Choroid plexus epithelial cell (primary cell): ENCODE measurements around the gene DIP2A.

Source experiments
- DNase-seq: peaks from one replicate; pipeline ENCODE4 v3.0.0-alpha.2; 2010; ENCODE audit warnings: low read depth
- H3K4me3 ChIP-seq: 2 replicates; pipeline ENCODE4 v1.5.1; 2011; ENCODE audit warnings: low read depth, mild to moderate bottlenecking, control low read depth, low read length, moderate library complexity
- TF ChIP-seq, protein P1 (sequence below): conservative IDR thresholded peaks from 2 replicates; pipeline ENCODE4 v1.5.1; 2011; ENCODE audit warnings: low read depth, mild to moderate bottlenecking, control low read depth, inconsistent platforms, low read length, moderate library complexity

DIP2A gene

DNA sequence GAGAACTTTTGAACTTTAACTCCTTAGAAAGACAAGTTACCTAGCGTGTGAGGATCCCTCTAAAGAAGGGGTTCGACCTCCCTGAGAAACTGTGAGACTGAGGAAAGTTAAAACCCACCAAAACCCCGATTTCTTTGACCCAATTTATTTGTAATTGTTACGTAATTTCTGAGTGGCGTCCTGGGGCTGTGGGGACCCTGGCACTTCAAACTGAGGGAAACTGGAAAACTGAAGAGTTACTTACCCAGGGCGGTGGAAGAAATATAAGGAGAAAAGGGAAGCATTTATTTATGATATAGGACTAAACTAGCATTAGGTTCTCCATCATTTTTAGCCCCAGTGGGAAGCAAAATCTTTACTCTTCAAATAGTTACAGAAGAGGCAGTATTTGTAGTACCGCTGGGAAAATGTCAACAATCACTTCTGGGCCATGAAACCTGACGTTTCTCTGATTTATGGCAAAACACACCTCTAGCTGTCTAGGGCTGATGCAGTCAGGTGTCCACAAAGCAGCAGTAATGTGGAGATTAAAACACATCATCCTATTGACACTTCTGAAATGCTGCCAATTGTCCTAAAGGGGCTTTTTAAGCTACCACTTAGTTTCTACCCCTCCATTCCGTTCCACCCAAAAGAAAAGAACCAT, 145.8 kb downstream of the DIP2A start:
- DNase-seq: no peak
- no peak overlapping the region for H3K4me3 ChIP-seq
- TF ChIP-seq, protein P1, sequence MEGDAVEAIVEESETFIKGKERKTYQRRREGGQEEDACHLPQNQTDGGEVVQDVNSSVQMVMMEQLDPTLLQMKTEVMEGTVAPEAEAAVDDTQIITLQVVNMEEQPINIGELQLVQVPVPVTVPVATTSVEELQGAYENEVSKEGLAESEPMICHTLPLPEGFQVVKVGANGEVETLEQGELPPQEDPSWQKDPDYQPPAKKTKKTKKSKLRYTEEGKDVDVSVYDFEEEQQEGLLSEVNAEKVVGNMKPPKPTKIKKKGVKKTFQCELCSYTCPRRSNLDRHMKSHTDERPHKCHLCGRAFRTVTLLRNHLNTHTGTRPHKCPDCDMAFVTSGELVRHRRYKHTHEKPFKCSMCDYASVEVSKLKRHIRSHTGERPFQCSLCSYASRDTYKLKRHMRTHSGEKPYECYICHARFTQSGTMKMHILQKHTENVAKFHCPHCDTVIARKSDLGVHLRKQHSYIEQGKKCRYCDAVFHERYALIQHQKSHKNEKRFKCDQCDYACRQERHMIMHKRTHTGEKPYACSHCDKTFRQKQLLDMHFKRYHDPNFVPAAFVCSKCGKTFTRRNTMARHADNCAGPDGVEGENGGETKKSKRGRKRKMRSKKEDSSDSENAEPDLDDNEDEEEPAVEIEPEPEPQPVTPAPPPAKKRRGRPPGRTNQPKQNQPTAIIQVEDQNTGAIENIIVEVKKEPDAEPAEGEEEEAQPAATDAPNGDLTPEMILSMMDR: no peak

DNA sequence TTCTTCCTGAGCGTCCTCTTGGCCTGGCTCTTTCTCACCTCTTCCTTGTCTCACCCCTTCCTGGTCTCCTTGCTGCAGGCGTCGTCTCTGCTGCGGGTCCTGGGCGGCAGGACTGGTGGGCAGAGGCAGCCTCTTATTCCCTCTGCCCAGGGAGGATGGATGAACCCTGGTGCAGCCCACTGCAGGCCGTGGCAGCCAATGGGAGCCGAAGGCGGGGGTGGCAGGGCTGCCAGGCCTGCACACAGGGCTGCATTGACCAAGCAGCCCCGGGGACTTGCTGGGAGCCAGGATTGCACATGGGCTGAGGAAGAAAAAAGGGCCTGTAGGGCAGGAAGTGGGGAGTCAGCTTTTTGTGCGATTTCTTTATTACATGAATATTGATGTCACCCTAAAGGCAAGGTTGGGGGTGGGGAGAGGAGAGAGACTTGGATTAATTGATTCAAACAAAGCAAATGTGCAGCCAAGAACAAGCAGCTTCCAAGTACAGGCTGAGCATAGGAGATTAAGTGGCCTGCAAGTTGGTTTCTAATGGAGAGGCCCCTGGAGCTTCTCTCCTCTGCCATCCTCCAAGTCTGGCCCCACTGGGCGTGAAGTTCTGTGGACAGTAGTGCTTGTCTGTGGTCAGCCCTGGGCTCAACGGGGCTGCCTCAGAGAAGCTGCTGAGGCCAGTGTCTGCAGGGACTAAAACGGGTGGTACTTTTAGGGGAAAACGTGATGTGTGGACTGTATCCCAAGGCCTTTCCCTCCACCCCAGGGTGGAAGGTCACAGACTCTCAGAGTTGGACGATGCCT, 146.5 kb downstream of the DIP2A start, which contains the start of gene S100B:
Gene S100B (minus strand): TSS at position 108 of the 792 bp plus-strand sequence. CDS start 2,667 bp downstream, outside the sequence.
- no peak within 1 kb of the TSS for H3K4me3 ChIP-seq
- TF ChIP-seq, protein P1: no peak
- DNase-seq: no peak

DNA sequence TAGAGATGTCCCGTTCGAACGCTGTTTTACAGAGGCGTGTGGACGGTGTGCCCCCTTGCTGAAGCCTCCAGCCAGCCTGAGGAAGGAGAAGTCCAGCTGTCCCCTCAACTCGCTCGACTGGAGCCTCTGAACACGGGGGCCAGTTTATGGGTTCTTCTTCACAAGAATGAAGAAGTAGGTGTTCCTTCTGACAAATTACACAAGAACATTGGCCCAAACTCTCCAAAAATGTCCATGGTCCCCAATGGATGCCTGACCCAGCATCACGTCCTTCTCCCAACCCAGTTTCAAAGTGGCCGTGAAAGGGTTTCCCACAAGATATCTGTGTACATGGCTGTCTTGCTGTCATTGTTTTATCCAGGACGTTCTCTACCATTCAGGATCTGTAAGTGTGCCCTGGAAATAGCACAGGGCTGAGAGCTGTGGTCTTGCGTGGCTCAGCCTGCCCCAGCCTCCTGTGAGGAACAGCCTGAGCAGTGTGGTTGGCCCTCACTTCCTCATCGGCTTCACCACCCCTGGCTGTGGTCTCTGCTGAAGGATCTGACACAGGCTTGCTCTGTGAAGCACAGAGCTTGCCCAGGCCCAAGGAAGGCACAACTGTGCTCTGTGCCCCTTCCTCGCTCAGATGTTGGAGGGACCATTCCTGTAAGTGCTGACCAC, 147.2 kb downstream of the DIP2A start:
- H3K4me3 ChIP-seq: no peak overlapping the region
- DNase-seq: no peak
- TF ChIP-seq, protein P1: no peak

DNA sequence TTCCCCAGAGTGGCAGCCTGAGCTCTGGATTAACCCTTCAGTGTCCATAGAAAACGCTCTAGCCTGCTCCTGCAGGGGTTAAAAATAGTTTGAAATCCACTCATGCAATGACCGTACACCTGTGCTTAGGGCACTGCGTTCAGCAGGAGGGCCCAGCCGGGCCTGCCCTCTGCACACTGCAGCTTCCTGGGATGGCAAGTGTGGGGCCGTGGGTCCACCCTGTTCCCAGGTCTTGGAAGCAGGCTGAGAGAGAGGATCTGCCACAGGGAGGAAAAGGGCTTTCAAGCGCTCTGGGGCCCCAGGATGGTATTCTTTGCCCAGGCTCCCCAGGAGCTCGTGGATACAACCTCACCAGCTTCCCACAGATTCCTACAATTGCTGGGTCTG, 147.7 kb downstream of the DIP2A start:
- no peak for DNase-seq
- H3K4me3 ChIP-seq: no peak overlapping the region
- TF ChIP-seq, protein P1: no peak

DNA sequence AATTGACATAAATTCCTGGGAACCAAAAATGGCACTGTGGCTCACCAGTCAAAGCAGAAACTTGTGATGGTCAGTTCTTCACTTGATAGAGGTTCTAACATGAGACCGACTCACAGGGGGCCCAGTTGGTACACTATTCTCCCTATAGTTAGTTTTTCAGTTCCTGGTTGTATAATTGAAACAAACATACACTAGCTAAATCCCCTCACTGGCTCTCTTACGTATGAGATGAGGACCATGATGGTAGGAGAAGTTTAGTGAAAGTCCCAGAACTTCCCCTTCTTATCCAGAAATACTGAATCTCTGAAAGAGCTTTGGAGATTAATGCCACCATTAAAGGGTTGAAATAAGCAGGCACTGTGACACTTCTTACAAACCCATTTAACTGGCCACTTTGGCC, 148.9 kb downstream of the DIP2A start:
- H3K4me3 ChIP-seq: no peak overlapping the region
- TF ChIP-seq, protein P1: no peak
- no peak for DNase-seq

DNA sequence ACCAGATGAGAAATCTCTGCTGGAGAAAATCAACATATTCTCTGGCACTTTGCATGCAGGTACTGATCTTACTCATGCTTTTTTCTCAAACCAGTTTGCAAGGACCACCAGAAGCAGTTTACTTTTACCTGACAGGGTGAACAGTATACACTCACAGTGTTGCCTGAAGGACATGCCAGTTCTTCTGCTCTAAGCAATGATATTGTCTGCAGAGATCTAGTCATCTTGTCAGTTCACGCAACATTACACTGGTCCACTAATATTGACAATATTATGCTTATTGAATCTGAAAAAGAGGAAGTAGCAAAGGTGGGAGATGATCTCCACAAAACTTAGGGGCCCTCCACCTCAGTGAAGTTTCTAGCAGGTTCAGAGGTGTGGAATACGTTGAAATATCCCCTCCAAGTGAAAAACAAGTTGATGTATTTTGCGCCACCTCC, 150.0 kb downstream of the DIP2A start:
- H3K4me3 ChIP-seq: no peak overlapping the region
- TF ChIP-seq, protein P1: no peak
- no peak for DNase-seq
